22Rv1 (cell line): Measurements from ENCODE around the gene SLC2A5.

Experiments used
- CTCF ChIP-seq: fragments of 450-650 bp; IDR thresholded peaks from 2 replicates; pipeline ENCODE4 v1.5.1; 2017; ENCODE audit warnings: mild to moderate bottlenecking
- ZFX ChIP-seq: fragments of 450-650 bp; IDR thresholded peaks from 2 replicates; pipeline ENCODE4 v1.6.1; 2017; ENCODE audit warnings: antibody characterized with exemption, borderline replicate concordance

GRCh38 chr1:9047019-9047418 lies 22.4 kb downstream of the SLC2A5 start:
- TF ChIP-seq CTCF (no peak), ZFX (no peak)
